Fibroblast of skin of abdomen (primary cell): ENCODE results near the gene TGM6.

ENCODE experiments used
- DNase-seq: peaks from one replicate; pipeline ENCODE4 v3.0.0-alpha.2; 2013

The TGM6 gene

GRCh38 chr20:2459981-2460751, 79.5 kb downstream of the TGM6 start:
- DNase-seq, result no peak

GRCh38 chr20:2460752-2461424, 80.2 kb downstream of the TGM6 start:
- DNase-seq, result no peak

GRCh38 chr20:2462484-2462883, 81.8 kb downstream of the TGM6 start:
- no peak for DNase-seq

GRCh38 chr20:2463616-2464365, 83.1 kb downstream of the TGM6 start:
- DNase-seq, result no peak

GRCh38 chr20:2465100-2465499, 84.4 kb downstream of the TGM6 start:
- DNase-seq, result no peak

GRCh38 chr20:2467412-2467811, 86.7 kb downstream of the TGM6 start:
- DNase-seq, result no peak

GRCh38 chr20:2468581-2469407, 88.1 kb downstream of the TGM6 start:
- peak; percentile 5 for DNase-seq

- peak; percentile 54 for DNase-seq
Observed at GRCh38 chr20:2469991-2470422, 89.3 kb downstream of the TGM6 start.

- DNase-seq, result peak; percentile 99
Observed at GRCh38 chr20:2470423-2471193, 89.9 kb downstream of the TGM6 start, which contains the start of gene SNRPB. SNRPB (minus strand) TSS chr20:2470789; CDS start chr20:2470690, 99 bp downstream.

GRCh38 chr20:2473516-2473915, 92.8 kb downstream of the TGM6 start:
- DNase-seq, result peak; percentile 83

GRCh38 chr20:2475850-2476741, 95.4 kb downstream of the TGM6 start:
- no peak for DNase-seq

GRCh38 chr20:2476742-2477615, 96.3 kb downstream of the TGM6 start:
- DNase-seq, result no peak

GRCh38 chr20:2480381-2480780, 99.7 kb downstream of the TGM6 start:
- DNase-seq, result no peak
